GM23338 (cell line): ENCODE measurements around the gene YIPF2.

Source experiments
- CREB1 ChIP-seq: fragments of 250-450 bp; sonication (Bioruptor Pico); IDR thresholded peaks from 2 replicates; pipeline ENCODE4 v1.5.0; 2020; ENCODE audit warnings: low read depth, mild to moderate bottlenecking, moderate library complexity
- CTCF ChIP-seq, 2 experiments: fragments of 200-600 bp in 1 of 2; sonication (generic) in 1 of 2; conservative IDR thresholded peaks; 2 replicates each; pipeline versions ENCODE4 v1.5.1 to v1.6.1; 2016 to 2017; ENCODE audit warnings: antibody characterized with exemption in 2 of 2, low read depth in 2 of 2, mild to moderate bottlenecking in 2 of 2, moderate library complexity in 1 of 2
- ETS1 ChIP-seq: IDR thresholded peaks from 2 replicates; pipeline ENCODE4 v1.6.1; 2016; ENCODE audit warnings: antibody characterized with exemption
- EZH2 ChIP-seq: fragments of 200-600 bp; sonication (generic); IDR thresholded peaks from one replicate; pipeline ENCODE4 v1.8.0; 2017; ENCODE audit warnings: antibody characterized with exemption, mild to moderate bottlenecking, low read depth; ENCODE audit not compliant: unreplicated experiment
- POLR2AphosphoS5 ChIP-seq: IDR thresholded peaks from 2 replicates; pipeline ENCODE4 v1.6.1; 2016; ENCODE audit warnings: antibody characterized with exemption, low read depth
- ZNF331 ChIP-seq: fragments of 250-450 bp; sonication (Bioruptor Pico); IDR thresholded peaks from 2 replicates; pipeline ENCODE4 v1.5.0; 2020; ENCODE audit warnings: low read depth, mild to moderate bottlenecking, moderate library complexity

GRCh38 chr19:10898633-10899032 is 29.8 kb downstream of the YIPF2 start:
- TF ChIP-seq EZH2 (no peak), ZNF331 (CRISPR knock-in tag) (no peak), ETS1 (no peak), CTCF (conservative IDR thresholded peaks at IDR 0.05; ENCODE audit: low read depth in 2 of 2) (no peak), CREB1 (no peak), POLR2AphosphoS5 (no peak)
